SK-N-SH (cell line): ENCODE measurements around the gene SERINC2. TPM values are rescaled to one million over a fixed set of nuclear protein-coding genes. Genes with fewer than 3 reads are reported as not detected.

Source experiments
- CTCF ChIA-PET: fragments of 300-600, 350-600 bp; formaldehyde crosslinking; extraction: SDS; loops from one replicate; lab custom pipeline; 2021; lab: Yijun Ruan, JAX
- POLR2A ChIA-PET: fragments of 350-600 bp; sonication (Branson Sonifier 250); formaldehyde crosslinking; extraction: SDS; loops from one replicate; lab custom pipeline; 2020; ENCODE audit warnings: antibody characterized with exemption, inconsistent platforms; lab: Yijun Ruan, JAX
- DNase-seq: peaks from one replicate; pipeline ENCODE4 v3.0.0; 2012
- H2AFZ ChIP-seq: fragments of 200-600 bp; sonication (generic); 2 replicates; pipeline ENCODE4 v1.8.1; 2016; ENCODE audit warnings: antibody characterized with exemption, mild to moderate bottlenecking, low read depth
- H3F3A ChIP-seq: fragments of 200-600 bp; sonication (generic); replicated peaks from 2 replicates; pipeline ENCODE3; 2016; ENCODE audit warnings: antibody characterized with exemption, mild to moderate bottlenecking; ENCODE audit not compliant: insufficient read depth
- H3K27ac ChIP-seq, 2 experiments: fragments of 200-500 bp in 1 of 2; fragments of 200-600 bp in 1 of 2; sonication (Bioruptor generic) in 1 of 2; sonication (generic), shearing (Covaris generic) in 1 of 2; 2 replicates each; pipeline versions ENCODE4 v1.5.1 to v1.6.1; 2014 to 2016; ENCODE audit warnings: low read depth in 2 of 2, inconsistent platforms in 1 of 2, low read length in 1 of 2, mild to moderate bottlenecking in 1 of 2, mixed read lengths in 1 of 2
- H3K27me3 ChIP-seq: fragments of 200-600 bp; sonication (generic), shearing (Covaris generic); 2 replicates; pipeline ENCODE4 v1.6.1; 2016; ENCODE audit warnings: mixed run types; ENCODE audit not compliant: insufficient read depth
- H3K36me3 ChIP-seq, 2 experiments: fragments of 200-500 bp in 1 of 2; fragments of 200-600 bp in 1 of 2; sonication (Bioruptor generic) in 1 of 2; sonication (generic) in 1 of 2; replicated peaks in 1 of 2; 2 replicates each; pipeline versions ENCODE3 to v1.5.1; 2014 to 2016; ENCODE audit warnings: low read length in 1 of 2, mild to moderate bottlenecking in 1 of 2; ENCODE audit not compliant: insufficient read depth in 2 of 2, control insufficient read depth in 1 of 2
- H3K4me1 ChIP-seq, 2 experiments: fragments of 200-500 bp in 1 of 2; fragments of 200-600 bp in 1 of 2; sonication (Bioruptor generic) in 1 of 2; sonication (generic), shearing (Covaris generic) in 1 of 2; 2 replicates each; pipeline versions ENCODE4 v1.5.1 to v1.6.1; 2014 to 2016; ENCODE audit warnings: low read depth in 1 of 2, low read length in 1 of 2, mixed run types in 1 of 2; ENCODE audit not compliant: insufficient read depth in 2 of 2, control insufficient read depth in 1 of 2
- H3K4me2 ChIP-seq: fragments of 200-600 bp; sonication (generic), shearing (Covaris generic); 2 replicates; pipeline ENCODE4 v1.6.1; 2017; ENCODE audit warnings: mixed run types
- H3K4me3 ChIP-seq, 2 experiments: fragments of 200-500 bp in 1 of 2; fragments of 200-600 bp in 1 of 2; sonication (Bioruptor generic) in 1 of 2; sonication (generic), shearing (Covaris generic) in 1 of 2; 2 replicates each; pipeline versions ENCODE4 v1.5.1 to v1.8.1; 2014 to 2016; ENCODE audit warnings: low read depth in 2 of 2, inconsistent platforms in 1 of 2, low read length in 1 of 2, mild to moderate bottlenecking in 1 of 2, mixed read lengths in 1 of 2, moderate library complexity in 1 of 2
- H3K79me2 ChIP-seq: fragments of 200-600 bp; sonication (generic); 2 replicates; pipeline ENCODE4 v1.8.1; 2017; ENCODE audit warnings: mild to moderate bottlenecking; ENCODE audit not compliant: insufficient read depth
- H3K9ac ChIP-seq: fragments of 200-600 bp; sonication (generic); 2 replicates; pipeline ENCODE4 v1.6.1; 2017; ENCODE audit warnings: mixed run types
- H3K9me2 ChIP-seq: fragments of 200-600 bp; sonication (generic); 2 replicates; pipeline ENCODE4 v1.6.1; 2017; ENCODE audit warnings: mixed run types
- H3K9me3 ChIP-seq: fragments of 200-600 bp; sonication (generic); 2 replicates; pipeline ENCODE4 v1.6.1; 2017; ENCODE audit warnings: mixed run types, mild to moderate bottlenecking, moderate library complexity
- H4K20me1 ChIP-seq: fragments of 200-600 bp; sonication (generic); 2 replicates; pipeline ENCODE4 v1.6.1; 2017; ENCODE audit warnings: mild to moderate bottlenecking, mixed run types; ENCODE audit not compliant: insufficient read depth
- ELF1 ChIP-seq: IDR thresholded peaks from 2 replicates; pipeline ENCODE4 v1.4.0; 2012
- EZH2phosphoT487 ChIP-seq: fragments of 200-600 bp; sonication (generic); IDR thresholded peaks from 2 replicates; pipeline ENCODE4 v1.6.1; 2017; ENCODE audit warnings: low read depth, mixed run types, mild to moderate bottlenecking, antibody characterized with exemption, moderate library complexity, borderline replicate concordance
- FOSL2 ChIP-seq: IDR thresholded peaks from 2 replicates; pipeline ENCODE4 v1.4.0; 2012; ENCODE audit warnings: low read depth, mild to moderate bottlenecking, moderate library complexity, borderline replicate concordance
- FOXM1 ChIP-seq: IDR thresholded peaks from 2 replicates; pipeline ENCODE4 v1.4.0; 2012; ENCODE audit warnings: low read depth, mild to moderate bottlenecking
- GATA2 ChIP-seq: sonication (generic); formaldehyde crosslinking; IDR thresholded peaks from 2 replicates; pipeline ENCODE4 v1.5.0; 2020; ENCODE audit warnings: mild to moderate bottlenecking, missing genetic modification reagents
- POLR2AphosphoS5 ChIP-seq: IDR thresholded peaks from 2 replicates; pipeline ENCODE4 v1.6.1; 2012; ENCODE audit warnings: low read depth, low read length
- RFX5 ChIP-seq: IDR thresholded peaks from 2 replicates; pipeline ENCODE4 v1.6.1; 2012; ENCODE audit warnings: mild to moderate bottlenecking, improper control_type of control experiment, low read length
- RXRA ChIP-seq: IDR thresholded peaks from 2 replicates; pipeline ENCODE4 v1.4.0; 2012; ENCODE audit warnings: low read depth, mild to moderate bottlenecking, borderline replicate concordance
- SMC3 ChIP-seq: IDR thresholded peaks from 2 replicates; pipeline ENCODE4 v1.6.1; 2012; ENCODE audit warnings: low read depth, low read length, improper control_type of control experiment
- TAF1 ChIP-seq: IDR thresholded peaks from 2 replicates; pipeline ENCODE4 v1.6.1; 2012; ENCODE audit warnings: low read depth, mild to moderate bottlenecking, low read length, moderate library complexity, borderline replicate concordance
- WGBS: methylation state at CpG from one replicate; pipeline ENCODE4 v1.1.6; 2017; ENCODE audit warnings: low lambda C conversion rate; 5-methylcytosine and 5-hydroxymethylcytosine counted together
- polyA plus RNA-seq, 3 experiments: library from polyadenylated mRNA; depleted of rRNA; stranded (reverse); fragments of >200 nt; gene quantifications; 2 replicates each; pipeline ENCODE4 v1.2.3, GENCODE V29; 2012
- TF ChIP-seq, protein P1 (sequence below): fragments of 150-350 bp; IDR thresholded peaks from 2 replicates; pipeline ENCODE4 v1.6.1; 2016; ENCODE audit warnings: mild to moderate bottlenecking, low read depth, low read length
- TF ChIP-seq, protein P2 (sequence below): IDR thresholded peaks from 2 replicates; pipeline ENCODE4; 2012
- TF ChIP-seq, protein P3 (sequence below): IDR thresholded peaks from 2 replicates; pipeline ENCODE4 v1.4.0; 2012; ENCODE audit warnings: low read depth
- TF ChIP-seq, protein P4 (sequence below): IDR thresholded peaks from 2 replicates; pipeline ENCODE4 v1.4.0; 2012; ENCODE audit warnings: low read depth, borderline replicate concordance
- TF ChIP-seq, protein P5 (sequence below): fragments of 200-600 bp; sonication (generic); IDR thresholded peaks from 2 replicates; pipeline ENCODE4 v1.6.1; 2017; ENCODE audit warnings: antibody characterized with exemption, mild to moderate bottlenecking, moderate library complexity

The SERINC2 gene
- polyA plus RNA-seq, 1 of the 3 experiments (the other 2 are of a cell fraction), result 22.2 TPM

DNA sequence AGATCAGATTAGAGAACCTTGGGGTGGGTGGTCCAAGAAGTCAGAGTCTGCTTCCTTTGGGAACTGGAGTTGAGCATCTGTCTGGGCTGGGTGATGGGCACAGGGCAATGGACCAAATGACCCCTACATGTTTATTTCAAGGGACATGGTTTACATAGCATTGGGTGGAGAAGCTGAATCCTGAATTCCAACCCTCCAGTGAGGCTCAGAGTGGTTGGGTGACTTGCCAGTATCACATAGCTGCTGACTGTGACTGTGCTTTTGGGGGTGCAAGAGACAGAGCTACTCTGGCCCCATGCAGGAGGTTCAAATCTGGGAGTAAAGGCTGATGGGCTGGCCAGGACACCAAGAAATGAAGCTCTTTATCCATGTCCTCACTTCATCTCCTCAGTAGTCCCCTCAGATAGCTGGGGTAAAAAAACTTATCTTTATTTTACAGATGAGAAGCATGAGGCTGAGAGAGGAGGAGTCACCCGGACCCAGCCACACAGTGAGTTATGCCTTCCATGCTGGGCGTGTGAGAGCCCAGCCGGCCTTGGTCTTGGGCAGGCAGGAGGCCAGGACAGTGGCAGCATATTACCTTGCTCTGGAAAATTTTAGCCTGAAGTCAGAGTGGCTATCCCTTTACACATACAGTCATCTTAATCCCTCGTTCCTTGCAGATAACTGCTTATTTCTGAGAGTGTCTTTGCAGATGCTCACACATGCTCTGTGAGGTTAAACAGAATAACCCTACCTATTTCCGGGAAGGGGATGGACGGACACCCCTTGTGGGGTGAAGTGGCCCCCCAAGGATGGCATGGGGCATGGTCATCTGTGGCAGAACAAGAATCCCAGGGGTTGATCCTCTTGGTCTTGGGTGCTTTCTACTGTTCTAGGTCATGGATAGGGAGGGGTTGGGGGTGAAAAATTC, 2.8 kb upstream of the SERINC2 start:
- Histone ChIP-seq H3K4me2 (no peak overlapping the region), H3K27me3 (no peaks in the 10 kb centered on the region), H3F3A (peaks cover 4% of the 10 kb centered on the region), H3K9me3 (no peaks in the 10 kb centered on the region), H3K4me1 (peaks cover 0 to 12% of the 10 kb centered on the region in 2 experiments; a peak in 1 of 4 replicates), H3K9ac (no peak overlapping the region), H3K9me2 (no peaks in the 10 kb centered on the region), H4K20me1 (no peaks in the 10 kb centered on the region), H3K27ac (no peak overlapping the region), H3K79me2 (peaks cover 9% of the 10 kb centered on the region; the same call in 1 of the 2 replicates), H3K36me3 (no peaks in the 10 kb centered on the region), H3K4me3 (no peak overlapping the region), H2AFZ (no peak overlapping the region)
- POLR2A ChIA-PET, result no interaction called here
- WGBS, result 59% methylated on average over 6 of the region's 6 CpGs
- DNase-seq, result no peak
- no peak for TF ChIP-seq ELF1
- TF ChIP-seq RFX5, result no peak
- TF ChIP-seq, protein P1, sequence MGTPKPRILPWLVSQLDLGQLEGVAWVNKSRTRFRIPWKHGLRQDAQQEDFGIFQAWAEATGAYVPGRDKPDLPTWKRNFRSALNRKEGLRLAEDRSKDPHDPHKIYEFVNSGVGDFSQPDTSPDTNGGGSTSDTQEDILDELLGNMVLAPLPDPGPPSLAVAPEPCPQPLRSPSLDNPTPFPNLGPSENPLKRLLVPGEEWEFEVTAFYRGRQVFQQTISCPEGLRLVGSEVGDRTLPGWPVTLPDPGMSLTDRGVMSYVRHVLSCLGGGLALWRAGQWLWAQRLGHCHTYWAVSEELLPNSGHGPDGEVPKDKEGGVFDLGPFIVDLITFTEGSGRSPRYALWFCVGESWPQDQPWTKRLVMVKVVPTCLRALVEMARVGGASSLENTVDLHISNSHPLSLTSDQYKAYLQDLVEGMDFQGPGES, result no peak
- TF ChIP-seq FOXM1, result no peak
- TF ChIP-seq GATA2 (CRISPR knock-in tag), result no peak
- TF ChIP-seq, protein P2, sequence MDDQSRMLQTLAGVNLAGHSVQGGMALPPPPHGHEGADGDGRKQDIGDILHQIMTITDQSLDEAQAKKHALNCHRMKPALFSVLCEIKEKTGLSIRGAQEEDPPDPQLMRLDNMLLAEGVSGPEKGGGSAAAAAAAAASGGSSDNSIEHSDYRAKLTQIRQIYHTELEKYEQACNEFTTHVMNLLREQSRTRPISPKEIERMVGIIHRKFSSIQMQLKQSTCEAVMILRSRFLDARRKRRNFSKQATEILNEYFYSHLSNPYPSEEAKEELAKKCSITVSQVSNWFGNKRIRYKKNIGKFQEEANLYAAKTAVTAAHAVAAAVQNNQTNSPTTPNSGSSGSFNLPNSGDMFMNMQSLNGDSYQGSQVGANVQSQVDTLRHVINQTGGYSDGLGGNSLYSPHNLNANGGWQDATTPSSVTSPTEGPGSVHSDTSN, result no peak
- TF ChIP-seq, protein P3, sequence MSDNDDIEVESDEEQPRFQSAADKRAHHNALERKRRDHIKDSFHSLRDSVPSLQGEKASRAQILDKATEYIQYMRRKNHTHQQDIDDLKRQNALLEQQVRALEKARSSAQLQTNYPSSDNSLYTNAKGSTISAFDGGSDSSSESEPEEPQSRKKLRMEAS, result no peak
- no peak for TF ChIP-seq EZH2phosphoT487
- TF ChIP-seq, all 33 proteins: peak for 0
- CTCF ChIA-PET, result interaction anchor here (1.2 to 16.8 kb wide), 6 partner anchors 11 to 227 kb away, joined by 3 to 287 read pairs (median 25); no protein-coding TSS in a partner anchor

DNA sequence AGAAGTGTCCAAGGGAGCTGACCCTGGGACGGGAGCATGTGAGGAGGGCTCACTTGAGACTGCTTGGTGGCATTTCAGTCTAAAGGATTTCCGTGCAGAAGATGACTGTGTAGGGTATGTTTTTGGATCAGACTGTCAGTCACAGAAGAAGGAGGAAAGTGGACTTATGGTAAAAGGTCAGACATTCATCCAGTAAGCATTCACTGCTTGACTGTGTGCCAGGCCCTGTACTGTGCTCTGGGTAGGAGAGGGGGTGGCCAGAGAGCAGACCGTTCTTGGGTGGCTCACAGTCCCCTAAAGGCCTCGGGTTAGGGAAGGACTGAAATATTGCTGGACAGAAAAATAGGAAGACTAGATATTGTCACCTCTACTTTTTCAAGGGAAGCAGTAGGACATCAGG, 2.1 kb upstream of the SERINC2 start:
- no peaks in the 10 kb centered on the region for H3K27me3 ChIP-seq
- no peaks in the 10 kb centered on the region for H3K9me3 ChIP-seq
- H2AFZ ChIP-seq, result no peak overlapping the region
- H3K4me1 ChIP-seq, result peaks cover 0 to 13% of the 10 kb centered on the region in 2 experiments; a peak in 1 of 4 replicates
- H3K9me2 ChIP-seq, result no peaks in the 10 kb centered on the region
- peaks cover 9% of the 10 kb centered on the region; the same call in 1 of the 2 replicates for H3K79me2 ChIP-seq
- no peak for DNase-seq
- no peak overlapping the region for H3K9ac ChIP-seq
- H3K36me3 ChIP-seq, result no peaks in the 10 kb centered on the region
- no peak overlapping the region for H3K4me2 ChIP-seq
- WGBS, result 43% methylated on average over 4 of the region's 4 CpGs
- TF ChIP-seq, protein P4, sequence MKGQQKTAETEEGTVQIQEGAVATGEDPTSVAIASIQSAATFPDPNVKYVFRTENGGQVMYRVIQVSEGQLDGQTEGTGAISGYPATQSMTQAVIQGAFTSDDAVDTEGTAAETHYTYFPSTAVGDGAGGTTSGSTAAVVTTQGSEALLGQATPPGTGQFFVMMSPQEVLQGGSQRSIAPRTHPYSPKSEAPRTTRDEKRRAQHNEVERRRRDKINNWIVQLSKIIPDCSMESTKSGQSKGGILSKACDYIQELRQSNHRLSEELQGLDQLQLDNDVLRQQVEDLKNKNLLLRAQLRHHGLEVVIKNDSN, result no peak
- no peak for TF ChIP-seq RFX5
- TF ChIP-seq TAF1, result no peak
- TF ChIP-seq POLR2AphosphoS5, result no peak
- no peak for TF ChIP-seq FOSL2
- TF ChIP-seq, protein P5, sequence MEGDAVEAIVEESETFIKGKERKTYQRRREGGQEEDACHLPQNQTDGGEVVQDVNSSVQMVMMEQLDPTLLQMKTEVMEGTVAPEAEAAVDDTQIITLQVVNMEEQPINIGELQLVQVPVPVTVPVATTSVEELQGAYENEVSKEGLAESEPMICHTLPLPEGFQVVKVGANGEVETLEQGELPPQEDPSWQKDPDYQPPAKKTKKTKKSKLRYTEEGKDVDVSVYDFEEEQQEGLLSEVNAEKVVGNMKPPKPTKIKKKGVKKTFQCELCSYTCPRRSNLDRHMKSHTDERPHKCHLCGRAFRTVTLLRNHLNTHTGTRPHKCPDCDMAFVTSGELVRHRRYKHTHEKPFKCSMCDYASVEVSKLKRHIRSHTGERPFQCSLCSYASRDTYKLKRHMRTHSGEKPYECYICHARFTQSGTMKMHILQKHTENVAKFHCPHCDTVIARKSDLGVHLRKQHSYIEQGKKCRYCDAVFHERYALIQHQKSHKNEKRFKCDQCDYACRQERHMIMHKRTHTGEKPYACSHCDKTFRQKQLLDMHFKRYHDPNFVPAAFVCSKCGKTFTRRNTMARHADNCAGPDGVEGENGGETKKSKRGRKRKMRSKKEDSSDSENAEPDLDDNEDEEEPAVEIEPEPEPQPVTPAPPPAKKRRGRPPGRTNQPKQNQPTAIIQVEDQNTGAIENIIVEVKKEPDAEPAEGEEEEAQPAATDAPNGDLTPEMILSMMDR, result no peak
- TF ChIP-seq SMC3, result no peak
- no peak for TF ChIP-seq RXRA
- ChIA-PET CTCF (interaction anchor here (6.3 to 16.8 kb wide), 3 partner anchors 11 to 228 kb away, joined by 43 to 287 read pairs (median 213); no protein-coding TSS in a partner anchor), POLR2A (no interaction called here)
- H4K20me1 ChIP-seq, result no peaks in the 10 kb centered on the region
- peaks cover 4% of the 10 kb centered on the region for H3F3A ChIP-seq
- H3K4me3 ChIP-seq, result no peak overlapping the region
- no peak overlapping the region for H3K27ac ChIP-seq
